Fibroblast of skin of left quadriceps (primary cell): ENCODE results near the gene USP7.
A peak's percentile ranks its signal among the peaks of the same experiment; 100 is the strongest.

Experiments used
- DNase-seq, 2 experiments: peaks; one replicate each; pipeline ENCODE4 v3.0.0-alpha.2; 2013; ENCODE audit warnings: low read depth in 2 of 2

The USP7 gene

DNA sequence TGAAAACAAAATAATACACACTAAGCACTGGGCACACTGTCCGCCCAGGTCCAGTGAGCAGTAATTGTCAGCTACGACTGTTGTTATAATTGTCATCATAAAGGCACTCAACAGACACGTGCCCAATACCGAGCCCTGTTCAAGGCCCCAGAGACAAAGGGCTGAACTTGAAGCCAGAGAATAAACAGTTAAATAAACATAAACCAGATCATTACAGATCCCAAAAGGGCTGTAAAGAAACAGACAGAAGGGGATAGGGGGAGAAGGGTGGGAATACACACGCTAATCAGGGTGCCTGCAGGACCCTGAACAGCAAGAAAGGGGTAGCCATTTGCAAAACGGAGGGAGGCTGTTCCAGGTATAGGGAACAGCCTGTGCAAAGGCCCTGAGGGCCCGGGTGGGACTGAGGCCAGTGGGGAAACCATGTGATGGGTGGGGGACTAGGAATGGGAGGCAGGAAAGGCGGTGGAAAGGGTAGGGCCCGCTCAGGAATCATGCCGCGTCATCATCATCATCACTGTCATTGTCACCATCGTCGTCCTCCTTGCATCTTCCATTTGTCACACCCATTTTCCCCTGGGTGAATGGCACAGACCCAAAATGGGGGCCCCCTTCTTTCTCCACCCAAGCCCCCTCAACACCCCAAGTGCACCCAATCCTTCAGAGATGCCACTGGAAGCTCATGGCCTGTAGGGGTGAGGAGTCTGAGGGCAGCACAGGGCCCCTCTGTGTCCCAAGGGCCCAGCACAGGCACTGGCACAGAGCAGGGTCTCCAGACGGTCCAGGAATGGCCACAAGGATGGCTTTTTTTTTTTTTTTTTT is 101.2 kb downstream of the USP7 start:
- DNase-seq: no peak

- no peak for DNase-seq
These were observed 102.0 kb downstream of the USP7 start for GRCh38 chr16:8861563-8862308.

DNA sequence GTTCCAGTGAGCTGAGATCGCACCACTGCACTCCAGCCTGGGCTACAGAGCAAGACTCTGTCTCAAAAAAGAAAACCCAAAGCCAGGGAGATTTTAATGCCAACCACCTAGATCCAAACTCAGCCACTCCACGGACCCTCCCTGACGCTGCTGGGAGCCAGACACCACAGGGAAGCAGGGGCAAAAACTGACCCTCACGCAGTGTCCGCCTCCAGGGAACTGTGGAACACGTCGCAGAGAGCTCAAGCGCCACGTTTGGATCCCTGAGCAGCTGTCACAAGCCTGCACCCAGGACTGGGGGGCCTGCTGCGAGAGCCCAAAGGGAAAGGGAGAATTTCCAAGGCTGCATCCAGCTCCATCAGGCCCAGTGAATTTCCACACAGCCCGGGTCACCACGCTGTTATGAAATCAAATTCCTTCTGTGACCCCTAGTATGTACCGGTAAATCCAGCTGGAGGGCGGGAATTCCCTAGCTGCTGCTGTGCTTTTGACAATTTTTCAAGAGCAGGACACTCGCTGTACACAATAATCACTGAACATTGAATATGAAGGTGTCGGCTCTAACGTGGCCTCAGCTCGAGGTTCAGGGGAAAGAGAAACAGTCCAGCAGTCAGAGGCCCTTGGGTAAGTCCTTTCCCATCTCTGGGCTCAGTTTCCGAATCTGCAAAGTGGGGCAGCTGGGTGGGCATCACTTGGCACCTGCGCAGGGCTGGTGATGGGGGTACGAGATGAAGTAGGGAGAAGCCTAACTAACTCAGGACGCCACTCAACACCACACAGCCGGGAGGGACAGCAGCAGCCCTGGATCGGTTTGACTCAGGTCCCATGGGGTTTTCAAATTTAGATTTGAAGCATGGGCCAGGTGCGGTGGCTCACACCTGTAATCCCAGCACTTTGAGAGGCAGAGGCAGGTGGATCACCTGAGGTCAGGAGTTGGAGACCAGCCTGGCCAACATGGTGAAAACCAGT is 103.5 kb downstream of the USP7 start:
- no peak for DNase-seq

GRCh38 chr16:8858994-8859912 is 104.5 kb downstream of the USP7 start:
- DNase-seq: no peak

- DNase-seq: no peak
These were observed 107.7 kb downstream of the USP7 start for GRCh38 chr16:8855972-8856371.

DNA sequence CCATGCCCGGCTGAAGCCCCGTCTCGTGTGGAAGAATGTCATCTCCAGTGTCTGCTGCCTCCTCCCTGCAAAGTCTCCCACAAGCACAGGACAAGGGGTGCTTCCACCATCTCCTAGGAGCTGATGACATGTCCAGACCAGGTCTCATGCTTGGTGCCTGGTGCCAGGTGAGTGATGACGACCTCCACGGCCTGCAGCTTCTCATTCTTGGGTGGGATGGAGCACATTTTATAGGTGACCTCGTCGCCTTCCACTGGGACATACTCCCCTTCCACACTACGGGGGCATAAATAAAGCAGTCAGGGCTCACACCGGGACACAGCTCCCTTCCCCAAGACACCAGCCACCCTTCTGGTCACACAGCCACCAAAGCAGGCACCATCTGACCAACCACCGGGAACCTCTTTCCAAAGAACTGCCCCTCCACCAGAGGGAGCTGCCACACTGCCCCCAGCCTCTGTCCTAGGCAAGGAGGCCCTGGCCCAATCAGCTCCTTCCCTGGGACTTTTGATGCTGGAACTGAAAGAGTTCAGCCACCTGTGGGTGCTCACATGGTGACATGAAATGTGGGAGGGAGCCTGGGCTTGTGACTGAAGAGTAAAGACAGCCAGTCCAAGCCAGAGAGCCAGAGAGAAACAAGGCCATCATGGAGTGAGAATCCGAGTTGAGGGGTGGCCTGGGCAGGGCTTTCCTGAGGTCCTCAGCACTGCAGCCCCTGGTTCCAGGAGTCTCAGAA is 108.5 kb downstream of the USP7 start:
- DNase-seq: no peak

DNA sequence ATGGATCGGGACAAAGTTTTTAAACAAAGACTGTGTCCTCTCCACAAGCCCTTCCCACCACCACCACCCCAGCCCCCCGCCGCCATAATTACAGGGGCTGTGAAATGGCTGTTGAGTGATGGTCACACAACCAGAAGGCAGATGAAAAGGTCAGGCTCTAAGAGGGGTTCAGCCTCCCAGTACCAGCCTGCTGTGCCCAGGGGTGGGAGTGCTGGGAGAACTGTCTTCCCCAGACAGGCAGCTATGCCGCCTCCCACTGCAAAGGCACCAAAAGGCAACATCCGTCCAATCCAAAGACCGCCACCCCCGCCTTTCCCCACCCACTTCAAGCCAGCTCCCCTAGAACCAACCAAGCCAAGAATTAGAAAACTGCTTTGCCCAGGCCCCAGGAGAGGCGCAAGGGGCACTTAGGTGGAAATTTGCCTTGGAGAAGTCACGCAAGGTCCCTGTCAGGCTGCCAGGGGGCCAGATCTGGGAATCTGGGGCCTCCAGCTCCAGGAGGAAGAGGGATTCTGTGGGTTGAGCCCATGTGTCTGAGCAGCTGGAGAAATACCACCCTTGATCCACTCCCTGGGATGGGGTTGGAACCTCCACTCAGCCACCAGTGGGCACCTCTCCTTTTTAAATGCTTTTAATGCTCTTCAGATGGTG is 109.3 kb downstream of the USP7 start:
- DNase-seq: no peak

GRCh38 chr16:8853611-8854010 is 110.1 kb downstream of the USP7 start:
- no peak for DNase-seq

- no peak for DNase-seq
These were observed 110.6 kb downstream of the USP7 start for GRCh38 chr16:8853150-8853549.

- DNase-seq: no peak
These were observed 111.2 kb downstream of the USP7 start for GRCh38 chr16:8852534-8852933.

GRCh38 chr16:8851761-8852403 is 111.8 kb downstream of the USP7 start:
- no peak for DNase-seq

- DNase-seq: no peak
These were observed 113.3 kb downstream of the USP7 start for GRCh38 chr16:8850279-8850885.

DNA sequence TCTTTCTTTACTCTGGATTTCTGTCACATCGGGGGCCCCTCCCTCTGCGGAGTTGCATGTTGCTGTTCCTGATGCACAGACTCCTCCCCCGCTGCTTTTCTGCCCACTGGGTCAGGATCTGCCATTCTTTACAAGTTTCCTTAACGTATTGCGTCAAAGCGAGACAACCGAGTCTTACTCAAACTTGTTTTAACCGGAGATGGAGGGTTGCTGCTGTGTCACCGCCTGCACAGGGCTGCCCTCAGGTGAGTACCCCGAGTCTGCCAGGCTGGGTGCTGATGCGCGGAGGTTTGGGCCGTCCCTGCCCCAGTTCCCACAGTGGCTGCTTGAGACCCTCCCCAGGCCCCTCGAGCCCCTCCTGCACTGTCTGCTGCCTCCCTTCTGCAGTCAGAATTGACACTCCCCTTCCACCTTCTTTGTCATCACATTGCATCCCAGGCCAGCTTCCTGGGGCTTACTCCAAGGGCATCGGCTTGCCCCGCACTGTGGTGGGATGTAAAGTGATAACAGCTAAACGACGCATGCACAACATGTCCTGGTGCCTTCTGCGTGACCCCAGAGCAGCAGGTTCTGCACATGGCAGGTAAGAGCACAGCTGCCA is 114.2 kb downstream of the USP7 start:
- DNase-seq: no peak

- peak; percentile 42 to 50 for DNase-seq
These were observed 114.7 kb downstream of the USP7 start for GRCh38 chr16:8848939-8849391.

- no peak for DNase-seq
These were observed 115.3 kb downstream of the USP7 start for GRCh38 chr16:8848231-8848938.

GRCh38 chr16:8847623-8848022 is 116.1 kb downstream of the USP7 start:
- no peak for DNase-seq

DNA sequence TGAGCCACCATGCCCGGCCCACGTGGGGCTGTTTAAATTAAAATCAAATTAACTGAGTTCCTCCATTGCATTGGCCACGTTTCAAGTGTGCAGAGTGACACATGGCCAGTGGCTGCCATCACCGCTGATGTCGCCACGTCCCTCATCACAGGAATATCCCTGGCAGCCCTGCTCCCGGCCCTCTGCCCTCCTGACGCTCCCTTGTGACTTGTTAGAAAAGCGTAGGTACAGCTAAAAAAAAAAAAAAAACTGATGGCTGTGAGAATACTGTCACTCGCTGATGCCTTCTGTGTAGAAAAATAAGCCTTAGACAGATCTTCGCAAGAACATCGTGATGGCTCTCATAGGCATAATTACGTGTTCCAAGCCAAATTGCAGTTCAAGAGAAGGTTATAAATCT is 116.6 kb downstream of the USP7 start:
- DNase-seq: no peak
